Heart right ventricle (tissue), 16 donors: ENCODE data around the gene TTLL1. TPM values are rescaled to one million over a fixed set of nuclear protein-coding genes. Genes with fewer than 3 reads are reported as not detected.
A peak's percentile ranks its signal among the peaks of the same experiment; 100 is the strongest.

Source experiments
- ATAC-seq, 8 donors: fragments of 200-7000 bp; cut with Tn5 transposase; one replicate each; pipeline ENCODE4 v1.9.1; 2020; ENCODE audit warnings: mild to moderate bottlenecking in 8 of 8, moderate library complexity in 8 of 8, moderate number of reproducible peaks in 1 of 8
- DNase-seq, 2 donors: peaks; one replicate each; pipeline ENCODE4 v3.0.0-alpha.2; 2020
- H3K27ac ChIP-seq, 10 donors: fragments of 200-600 bp; sonication (generic) in 2 of 10; one replicate each; pipeline versions ENCODE4 v1.5.0 to v1.8.0; 2020 to 2022; ENCODE audit warnings: mild to moderate bottlenecking in 3 of 10
- H3K27me3 ChIP-seq, 7 donors: fragments of 200-600 bp; one replicate each; pipeline ENCODE4 v1.8.0; 2021 to 2022; ENCODE audit warnings: mild to moderate bottlenecking in 2 of 7
- H3K36me3 ChIP-seq, 9 donors: fragments of 200-600 bp; sonication (generic) in 1 of 9; one replicate each; pipeline versions ENCODE4 v1.5.0 to v1.8.0; 2020 to 2022; ENCODE audit warnings: mild to moderate bottlenecking in 2 of 9
- H3K4me1 ChIP-seq, 9 donors: fragments of 200-600 bp; sonication (generic) in 1 of 9; one replicate each; pipeline versions ENCODE4 v1.5.0 to v1.8.0; 2020 to 2022; ENCODE audit warnings: mild to moderate bottlenecking in 4 of 9
- H3K4me3 ChIP-seq, 10 donors: fragments of 200-600 bp; sonication (generic) in 2 of 10; one replicate each; pipeline versions ENCODE4 v1.5.0 to v1.8.0; 2020 to 2022; ENCODE audit warnings: mild to moderate bottlenecking in 7 of 10, moderate library complexity in 2 of 10
- H3K9me3 ChIP-seq, 11 donors: fragments of 200-600 bp in 10 of 11; sonication (generic) in 2 of 11; one replicate each; pipeline versions ENCODE4 v1.5.0 to v1.8.0; 2013 to 2022; ENCODE audit warnings: mild to moderate bottlenecking in 2 of 11, control low read depth in 1 of 11, moderate library complexity in 1 of 11
- CTCF ChIP-seq, 9 donors: fragments of 200-600 bp; sonication (generic) in 2 of 9; IDR thresholded peaks; one replicate each; pipeline versions ENCODE4 v1.5.0 to v1.8.0; 2021 to 2022; ENCODE audit warnings: antibody characterized with exemption in 9 of 9, mild to moderate bottlenecking in 5 of 9, moderate library complexity in 1 of 9
- WGBS, 2 donors: extraction: QIAGEN DNeasy Blood & Tissue Kit; methylation state at CpG; one replicate each; pipeline ENCODE4 v1.1.7; 2013; ENCODE audit warnings: inconsistent platforms in 1 of 2; 5-methylcytosine and 5-hydroxymethylcytosine counted together
- intact Hi-C, 10 donors: fragments of 100-400 bp; cut with DNase I; formaldehyde crosslinking; loops; one replicate each; pipeline versions ENCODE4 v1.11.1 to v1.14.2; 2022
- polyA plus RNA-seq, 2 donors: library from polyadenylated mRNA; stranded (reverse); fragments of 200-250 nt; gene quantifications; one replicate each; pipeline ENCODE4 v1.2.3, GENCODE V29; 2013
- total RNA-seq, 10 donors: library from RNA; stranded (reverse); fragmentation: NEBNext Ultra II Directional in 3 of 10; extraction: Animal tissue kit (Norgen Biotek cat#: 25700) in 3 of 10; gene quantifications; one replicate each; pipeline versions ENCODE4 v1.2.1 to v1.2.4, GENCODE V29; 2021 to 2023
- donor health status: Arrhythmogenic right ventricular cardiomyopathy.
- donor health status: ischemic (EF 13 %, LVEDD 7.1; RV severe dilation, severe dysfunction).
- donor health status: healthy with polysubstance abuse.
- donor health status: DM: no; HTN: yes; CAD: no.
- donor health status: DM: no; HTN: no; CAD: no.
- donor health status: ischemic (EF 25% LVEDD 6.9; RV normal size, moderate dysfunction).
- donor health status: ischemic (EF 25% LVEDD 5.7; RV mildly dilated, moderate dysfunction).
- donor health status: healthy.
- donor health status: DM: yes; HTN: yes; CAD: no.
- donor health status: Ischemic cardiomyopathy.
- donor health status: ischemic (EF 35%, LVEDD 5.7; RV mildly dilated, moderate dysfunction).
- donor health status: nonischemic (EF 11% LVEDD 7.7; RV severe dilation, severe dysfunction).
- donor health status: DM: yes; HTN: yes; CAD: no.
- donor health status: PGD.
- donor health status: ischemic (EF 29% LVEDD 5.4; RV normal size, mild dysfunction).
- donor health status: nonischemic (EF 23%, LVEDD 6.1; RV moderate dilation, normal function).

Gene TTLL1
- total and polyA plus RNA-seq, 12 donors: 4.5 to 14.5 (median 10.6) TPM

- Histone ChIP-seq H3K27me3 (no peaks in the 10 kb centered on the region), H3K4me1 (peaks cover 0 to 3% (median 0%) of the 10 kb centered on the region in 9 donors), H3K4me3 (no peak overlapping the region), H3K27ac (no peak overlapping the region), H3K9me3 (no peaks in the 10 kb centered on the region), H3K36me3 (peaks cover 0 to 81% (median 22%) of the 10 kb centered on the region in 9 donors)
- TF ChIP-seq CTCF (IDR thresholded peaks at IDR 0.05): no peak
- peak; percentile 13 to 37 for DNase-seq
- 69% methylated on average over 7 of the region's 7 CpGs for WGBS, 2 donors
- intact Hi-C loops: no loop called here
- peak in 5 of 8 donors; percentile 60 to 83 (median 70) for ATAC-seq
Measured at GRCh38 chr22:43066134-43066533, 23.1 kb downstream of the TTLL1 start.

- peaks cover 0 to 79% (median 17%) of the 10 kb centered on the region in 9 donors for H3K36me3 ChIP-seq
- peak in 2 of 8 donors; percentile 33 to 45 for ATAC-seq
- no peak overlapping the region for H3K4me3 ChIP-seq
- H3K9me3 ChIP-seq: no peaks in the 10 kb centered on the region
- intact Hi-C loops: no loop called here
- WGBS, 2 donors: 58 to 66% methylated on average over 5 of the region's 5 CpGs
- no peaks in the 10 kb centered on the region for H3K4me1 ChIP-seq
- TF ChIP-seq CTCF (IDR thresholded peaks at IDR 0.05): peak in 8 of 9 donors; percentile 17 to 58 (median 50)
- no peak overlapping the region for H3K27ac ChIP-seq
- no peak for DNase-seq
- H3K27me3 ChIP-seq: no peaks in the 10 kb centered on the region
Measured at GRCh38 chr22:43060183-43060582, 29.0 kb downstream of the TTLL1 start.

- 91 to 93% methylated on average over 7 of the region's 7 CpGs for WGBS, 2 donors
- no peak overlapping the region for H3K4me3 ChIP-seq
- intact Hi-C loops: loop anchor here in 1 of 10 donors (10.0 kb wide), 1 partner anchor 63 kb away; no protein-coding TSS in a partner anchor
- TF ChIP-seq CTCF (IDR thresholded peaks at IDR 0.05): no peak
- ATAC-seq (no peak), DNase-seq (no peak)
- peaks cover 0 to 61% (median 9%) of the 10 kb centered on the region in 9 donors for H3K36me3 ChIP-seq
- H3K27me3 ChIP-seq: no peaks in the 10 kb centered on the region
- H3K27ac ChIP-seq: no peak overlapping the region
- no peaks in the 10 kb centered on the region for H3K4me1 ChIP-seq
- H3K9me3 ChIP-seq: no peaks in the 10 kb centered on the region
Measured at GRCh38 chr22:43057641-43058040, 31.6 kb downstream of the TTLL1 start.

GRCh38 chr22:43053176-43053575 is 36.0 kb downstream of the TTLL1 start:
- Histone ChIP-seq H3K36me3 (peaks cover 0 to 41% (median 0%) of the 10 kb centered on the region in 9 donors), H3K27me3 (no peaks in the 10 kb centered on the region), H3K4me1 (no peaks in the 10 kb centered on the region), H3K27ac (no peak overlapping the region), H3K9me3 (no peaks in the 10 kb centered on the region), H3K4me3 (no peak overlapping the region)
- no peak for DNase-seq
- no peak for ATAC-seq
- 92 to 97% methylated on average over 7 of the region's 7 CpGs for WGBS, 2 donors
- intact Hi-C loops: loop anchor here in 1 of 10 donors (10.0 kb wide), 1 partner anchor 58 kb away; no protein-coding TSS in a partner anchor
- peak in 1 of 9 donors; percentile 16 for TF ChIP-seq CTCF (IDR thresholded peaks at IDR 0.05)
